GM23338 (cell line): Measurements from ENCODE around the gene DPYSL5. TPM values are rescaled to one million over a fixed set of nuclear protein-coding genes. Genes with fewer than 3 reads are reported as not detected.
A peak's percentile ranks its signal among the peaks of the same experiment; 100 is the strongest.

Source experiments
- ATAC-seq: fragments of 200-7000 bp; cut with Tn5 transposase; 3 replicates; pipeline ENCODE4 v1.9.1; 2020
- DNase-seq: peaks from one replicate; pipeline ENCODE4 v3.0.0-alpha.2; 2015; ENCODE audit warnings: low spot score
- H2AFZ ChIP-seq: fragments of 200-600 bp; sonication (generic); 2 replicates; pipeline ENCODE4 v1.8.0; 2016; ENCODE audit warnings: antibody characterized with exemption, mild to moderate bottlenecking, moderate library complexity
- H3F3A ChIP-seq: fragments of 200-600 bp; sonication (generic); replicated peaks from 2 replicates; pipeline ENCODE4 v1.8.0; 2017; ENCODE audit warnings: antibody characterized with exemption, mixed run types, low read depth
- H3K27ac ChIP-seq: fragments of 200-600 bp; sonication (generic); 2 replicates; pipeline ENCODE4 v1.6.1; 2016; ENCODE audit warnings: low read depth
- H3K27me3 ChIP-seq: fragments of 200-600 bp; sonication (generic); 2 replicates; pipeline ENCODE4 v1.8.0; 2016; ENCODE audit warnings: mild to moderate bottlenecking, mixed run types, moderate library complexity; ENCODE audit not compliant: insufficient read depth
- H3K36me3 ChIP-seq: fragments of 200-600 bp; sonication (generic); 2 replicates; pipeline ENCODE4 v1.8.0; 2016; ENCODE audit warnings: mild to moderate bottlenecking; ENCODE audit not compliant: insufficient read depth
- H3K4me1 ChIP-seq: fragments of 200-600 bp; sonication (generic); 2 replicates; pipeline ENCODE4 v1.8.0; 2016; ENCODE audit warnings: mild to moderate bottlenecking, moderate library complexity; ENCODE audit not compliant: insufficient read depth
- H3K4me2 ChIP-seq: fragments of 200-600 bp; sonication (generic); 2 replicates; pipeline ENCODE4 v1.7.1; 2017; ENCODE audit warnings: mixed run types
- H3K4me3 ChIP-seq: fragments of 200-600 bp; sonication (generic); 2 replicates; pipeline ENCODE4 v1.6.1; 2016; ENCODE audit warnings: mixed run types
- H3K79me2 ChIP-seq: fragments of 200-600 bp; sonication (generic); replicated peaks from 2 replicates; pipeline ENCODE4 v1.8.0; 2017; ENCODE audit warnings: mild to moderate bottlenecking; ENCODE audit not compliant: insufficient read depth
- H3K9me2 ChIP-seq: fragments of 200-600 bp; sonication (generic); 2 replicates; pipeline ENCODE4 v1.8.0; 2017; ENCODE audit not compliant: insufficient read depth
- H4K20me1 ChIP-seq: fragments of 200-600 bp; sonication (generic); replicated peaks from 2 replicates; pipeline ENCODE4 v1.8.0; 2017; ENCODE audit warnings: mild to moderate bottlenecking; ENCODE audit not compliant: insufficient read depth
- H3K27ac Mint-ChIP-seq: 2 replicates; pipeline ENCODE4 v1.8.0; 2020; ENCODE audit warnings: inconsistent platforms, mild to moderate bottlenecking, moderate library complexity, mixed read lengths
- H3K27me3 Mint-ChIP-seq: 3 replicates; pipeline ENCODE4 v1.8.0; 2022; ENCODE audit warnings: low read depth, mild to moderate bottlenecking, moderate library complexity, mixed read lengths, inconsistent platforms; ENCODE audit not compliant: insufficient read depth, poor library complexity
- H3K36me3 Mint-ChIP-seq: 3 replicates; pipeline ENCODE4 v1.8.0; 2021; ENCODE audit warnings: low read depth, mild to moderate bottlenecking, inconsistent platforms, moderate library complexity, mixed read lengths
- H3K4me1 Mint-ChIP-seq: 3 replicates; pipeline ENCODE4 v1.8.0; 2020; ENCODE audit warnings: mild to moderate bottlenecking, inconsistent platforms, mixed read lengths
- H3K4me3 Mint-ChIP-seq: 3 replicates; pipeline ENCODE4 v1.8.0; 2021; ENCODE audit warnings: moderate library complexity, mild to moderate bottlenecking, inconsistent platforms, mixed read lengths
- H3K9me3 Mint-ChIP-seq: 3 replicates; pipeline ENCODE4 v1.8.0; 2020; ENCODE audit warnings: moderate library complexity, mild to moderate bottlenecking, inconsistent platforms, mixed read lengths
- CREB1 ChIP-seq: fragments of 250-450 bp; sonication (Bioruptor Pico); IDR thresholded peaks from 2 replicates; pipeline ENCODE4 v1.5.0; 2020; ENCODE audit warnings: low read depth, mild to moderate bottlenecking, moderate library complexity
- CTCF ChIP-seq, 2 experiments: fragments of 200-600 bp in 1 of 2; sonication (generic) in 1 of 2; conservative IDR thresholded peaks; 2 replicates each; pipeline versions ENCODE4 v1.5.1 to v1.6.1; 2016 to 2017; ENCODE audit warnings: antibody characterized with exemption in 2 of 2, low read depth in 2 of 2, mild to moderate bottlenecking in 2 of 2, moderate library complexity in 1 of 2
- EZH2 ChIP-seq: fragments of 200-600 bp; sonication (generic); IDR thresholded peaks from one replicate; pipeline ENCODE4 v1.8.0; 2017; ENCODE audit warnings: antibody characterized with exemption, mild to moderate bottlenecking, low read depth; ENCODE audit not compliant: unreplicated experiment
- EZH2phosphoT487 ChIP-seq: fragments of 200-600 bp; sonication (generic); IDR thresholded peaks from one replicate; pipeline ENCODE4 v1.8.1; 2018; ENCODE audit warnings: antibody characterized with exemption; ENCODE audit not compliant: unreplicated experiment
- NANOG ChIP-seq: IDR thresholded peaks from 2 replicates; pipeline ENCODE4 v1.6.1; 2016; ENCODE audit warnings: antibody characterized with exemption, borderline replicate concordance
- POLR2AphosphoS5 ChIP-seq: IDR thresholded peaks from 2 replicates; pipeline ENCODE4 v1.6.1; 2016; ENCODE audit warnings: antibody characterized with exemption, low read depth
- ZNF114 ChIP-seq: fragments of 250-450 bp; sonication (Bioruptor Pico); IDR thresholded peaks from 2 replicates; pipeline ENCODE4 v1.5.0; 2020; ENCODE audit warnings: mild to moderate bottlenecking, moderate library complexity
- polyA plus RNA-seq: library from polyadenylated mRNA; unstranded; fragments of >200 nt; fragmentation: Nextera tagmentation; extraction: Ambion mirVana; gene quantifications from 2 replicates; pipeline ENCODE4 v1.2.1, GENCODE V29; 2016
- total RNA-seq: library from RNA; depleted of rRNA; stranded (reverse); fragments of >200 nt; shearing (Covaris generic); gene quantifications from 2 replicates; pipeline ENCODE4 v1.2.3, GENCODE V29; 2014
- TF ChIP-seq, protein P1 (sequence below): IDR thresholded peaks from one replicate; pipeline ENCODE4 v1.6.1; 2018; ENCODE audit warnings: antibody characterized with exemption; ENCODE audit not compliant: unreplicated experiment
- TF ChIP-seq, protein P2 (sequence below): IDR thresholded peaks from 2 replicates; pipeline ENCODE4 v1.6.1; 2016; ENCODE audit warnings: antibody characterized with exemption

The DPYSL5 gene
- total and polyA plus RNA-seq, 2 experiments from 2014 or later = 3.1 to 8.1 TPM

GRCh38 chr2:26848336-26849055 is 564 bp downstream of the DPYSL5 start:
- Histone ChIP-seq H3K79me2 (no peaks in the 10 kb centered on the region), H3K4me1 (peaks cover 8% of the 10 kb centered on the region), H3K27me3 (peaks cover 86% of the 10 kb centered on the region), H3K9me2 (no peaks in the 10 kb centered on the region), H3F3A (0 out of 2 replicates have a peak, but pooled peaks cover 5% of the 10 kb centered on the region), H2AFZ (peak overlapping the region; percentile 93), H3K36me3 (no peaks in the 10 kb centered on the region), H4K20me1 (peaks cover 21% of the 10 kb centered on the region), H3K4me3 (peak overlapping the region; percentile 82), H3K27ac (no peak overlapping the region), H3K4me2 (peak overlapping the region; percentile 96)
- Mint-ChIP-seq H3K27me3 (peaks cover 58% of the 10 kb centered on the region), H3K9me3 (no peaks in the 10 kb centered on the region), H3K4me3 (peak overlapping the region; percentile 74), H3K4me1 (peaks cover 6% of the 10 kb centered on the region), H3K36me3 (no peaks in the 10 kb centered on the region), H3K27ac (no peak overlapping the region)
- DNase-seq (peak; percentile 50), ATAC-seq (peak; percentile 28)
- TF ChIP-seq POLR2AphosphoS5 (no peak), CREB1 (no peak), EZH2 (peak; percentile 57), NANOG (no peak), ZNF114 (CRISPR knock-in tag) (no peak)

GRCh38 chr2:26849056-26849999 is 1.4 kb downstream of the DPYSL5 start:
- peak overlapping the region; percentile 82 for H3K4me3 ChIP-seq
- TF ChIP-seq, protein P1, sequence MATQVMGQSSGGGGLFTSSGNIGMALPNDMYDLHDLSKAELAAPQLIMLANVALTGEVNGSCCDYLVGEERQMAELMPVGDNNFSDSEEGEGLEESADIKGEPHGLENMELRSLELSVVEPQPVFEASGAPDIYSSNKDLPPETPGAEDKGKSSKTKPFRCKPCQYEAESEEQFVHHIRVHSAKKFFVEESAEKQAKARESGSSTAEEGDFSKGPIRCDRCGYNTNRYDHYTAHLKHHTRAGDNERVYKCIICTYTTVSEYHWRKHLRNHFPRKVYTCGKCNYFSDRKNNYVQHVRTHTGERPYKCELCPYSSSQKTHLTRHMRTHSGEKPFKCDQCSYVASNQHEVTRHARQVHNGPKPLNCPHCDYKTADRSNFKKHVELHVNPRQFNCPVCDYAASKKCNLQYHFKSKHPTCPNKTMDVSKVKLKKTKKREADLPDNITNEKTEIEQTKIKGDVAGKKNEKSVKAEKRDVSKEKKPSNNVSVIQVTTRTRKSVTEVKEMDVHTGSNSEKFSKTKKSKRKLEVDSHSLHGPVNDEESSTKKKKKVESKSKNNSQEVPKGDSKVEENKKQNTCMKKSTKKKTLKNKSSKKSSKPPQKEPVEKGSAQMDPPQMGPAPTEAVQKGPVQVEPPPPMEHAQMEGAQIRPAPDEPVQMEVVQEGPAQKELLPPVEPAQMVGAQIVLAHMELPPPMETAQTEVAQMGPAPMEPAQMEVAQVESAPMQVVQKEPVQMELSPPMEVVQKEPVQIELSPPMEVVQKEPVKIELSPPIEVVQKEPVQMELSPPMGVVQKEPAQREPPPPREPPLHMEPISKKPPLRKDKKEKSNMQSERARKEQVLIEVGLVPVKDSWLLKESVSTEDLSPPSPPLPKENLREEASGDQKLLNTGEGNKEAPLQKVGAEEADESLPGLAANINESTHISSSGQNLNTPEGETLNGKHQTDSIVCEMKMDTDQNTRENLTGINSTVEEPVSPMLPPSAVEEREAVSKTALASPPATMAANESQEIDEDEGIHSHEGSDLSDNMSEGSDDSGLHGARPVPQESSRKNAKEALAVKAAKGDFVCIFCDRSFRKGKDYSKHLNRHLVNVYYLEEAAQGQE = no peak
- TF ChIP-seq EZH2 (peak; percentile 61), EZH2phosphoT487 (peak; percentile 71), CTCF (conservative IDR thresholded peaks at IDR 0.05; ENCODE audit: low read depth in 2 of 2) (no peak)
- TF ChIP-seq, protein P2, sequence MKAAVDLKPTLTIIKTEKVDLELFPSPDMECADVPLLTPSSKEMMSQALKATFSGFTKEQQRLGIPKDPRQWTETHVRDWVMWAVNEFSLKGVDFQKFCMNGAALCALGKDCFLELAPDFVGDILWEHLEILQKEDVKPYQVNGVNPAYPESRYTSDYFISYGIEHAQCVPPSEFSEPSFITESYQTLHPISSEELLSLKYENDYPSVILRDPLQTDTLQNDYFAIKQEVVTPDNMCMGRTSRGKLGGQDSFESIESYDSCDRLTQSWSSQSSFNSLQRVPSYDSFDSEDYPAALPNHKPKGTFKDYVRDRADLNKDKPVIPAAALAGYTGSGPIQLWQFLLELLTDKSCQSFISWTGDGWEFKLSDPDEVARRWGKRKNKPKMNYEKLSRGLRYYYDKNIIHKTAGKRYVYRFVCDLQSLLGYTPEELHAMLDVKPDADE = 0 out of 2 replicates have a peak, but pooled peaks have one; percentile 11
- H3K9me3 Mint-ChIP-seq = no peaks in the 10 kb centered on the region
- no peaks in the 10 kb centered on the region for H3K36me3 Mint-ChIP-seq
- no peaks in the 10 kb centered on the region for H3K9me2 ChIP-seq
- DNase-seq (peak; percentile 82), ATAC-seq (peak; percentile 37)
- no peaks in the 10 kb centered on the region for H3K36me3 ChIP-seq
- H3K27me3 Mint-ChIP-seq = peaks cover 58% of the 10 kb centered on the region
- H2AFZ ChIP-seq = peak overlapping the region; percentile 93; the same call in 1 of the 2 replicates
- peaks cover 25% of the 10 kb centered on the region for H4K20me1 ChIP-seq
- H3K4me1 ChIP-seq = peaks cover 8% of the 10 kb centered on the region
- H3K27ac ChIP-seq = no peak overlapping the region
- H3K4me3 Mint-ChIP-seq = peak overlapping the region; percentile 74
- peak overlapping the region; percentile 96 for H3K4me2 ChIP-seq
- H3F3A ChIP-seq = 0 out of 2 replicates have a peak, but pooled peaks cover 5% of the 10 kb centered on the region
- peaks cover 6% of the 10 kb centered on the region; the same call in 2 of the 3 replicates for H3K4me1 Mint-ChIP-seq
- peaks cover 94% of the 10 kb centered on the region for H3K27me3 ChIP-seq
- no peaks in the 10 kb centered on the region for H3K79me2 ChIP-seq
- H3K27ac Mint-ChIP-seq = no peak overlapping the region
